Panc1 (cell line): Measurements from ENCODE around the gene TIMM17B.

Source experiments
- POLR2AphosphoS5 ChIP-seq: IDR thresholded peaks from 2 replicates; pipeline ENCODE4 v1.6.1; 2012; ENCODE audit warnings: mild to moderate bottlenecking, low read depth, low read length, moderate library complexity
- TF ChIP-seq, protein P1 (sequence below): fragments of 450-650 bp; IDR thresholded peaks from 2 replicates; pipeline ENCODE4 v1.5.1; 2017; ENCODE audit warnings: mild to moderate bottlenecking

DNA sequence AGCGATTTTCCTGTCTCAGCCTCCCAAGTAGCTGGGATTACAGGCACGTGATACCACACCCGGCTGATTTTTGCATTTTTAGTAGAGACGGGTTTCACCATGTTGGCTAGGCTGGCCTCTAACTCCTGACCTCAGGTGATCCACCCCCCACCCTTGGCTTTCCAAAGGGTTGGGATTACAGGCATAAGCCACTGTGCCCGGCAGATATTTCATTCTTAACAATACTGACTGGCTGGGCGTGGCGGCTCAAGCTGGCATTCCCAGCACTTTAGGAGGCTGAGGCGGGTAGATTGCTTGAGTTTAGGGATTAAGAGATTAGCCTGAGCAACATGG lies 1.5 kb upstream of the TIMM17B start:
- TF ChIP-seq, protein P1, sequence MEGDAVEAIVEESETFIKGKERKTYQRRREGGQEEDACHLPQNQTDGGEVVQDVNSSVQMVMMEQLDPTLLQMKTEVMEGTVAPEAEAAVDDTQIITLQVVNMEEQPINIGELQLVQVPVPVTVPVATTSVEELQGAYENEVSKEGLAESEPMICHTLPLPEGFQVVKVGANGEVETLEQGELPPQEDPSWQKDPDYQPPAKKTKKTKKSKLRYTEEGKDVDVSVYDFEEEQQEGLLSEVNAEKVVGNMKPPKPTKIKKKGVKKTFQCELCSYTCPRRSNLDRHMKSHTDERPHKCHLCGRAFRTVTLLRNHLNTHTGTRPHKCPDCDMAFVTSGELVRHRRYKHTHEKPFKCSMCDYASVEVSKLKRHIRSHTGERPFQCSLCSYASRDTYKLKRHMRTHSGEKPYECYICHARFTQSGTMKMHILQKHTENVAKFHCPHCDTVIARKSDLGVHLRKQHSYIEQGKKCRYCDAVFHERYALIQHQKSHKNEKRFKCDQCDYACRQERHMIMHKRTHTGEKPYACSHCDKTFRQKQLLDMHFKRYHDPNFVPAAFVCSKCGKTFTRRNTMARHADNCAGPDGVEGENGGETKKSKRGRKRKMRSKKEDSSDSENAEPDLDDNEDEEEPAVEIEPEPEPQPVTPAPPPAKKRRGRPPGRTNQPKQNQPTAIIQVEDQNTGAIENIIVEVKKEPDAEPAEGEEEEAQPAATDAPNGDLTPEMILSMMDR: no peak
- no peak for TF ChIP-seq POLR2AphosphoS5
